Right renal pelvis (tissue), 4 donors: ENCODE measurements around the gene PDGFA. TPM values are rescaled to one million over a fixed set of nuclear protein-coding genes. Genes with fewer than 3 reads are reported as not detected.
A peak's percentile ranks its signal among the peaks of the same experiment; 100 is the strongest.

ENCODE experiments used
- DNase-seq, 4 donors: peaks; one replicate each; pipeline ENCODE4 v3.0.0-alpha.2; 2013; ENCODE audit warnings: low read depth in 4 of 4, low spot score in 3 of 4, missing footprints in 1 of 4
- polyA plus RNA-seq, 4 donors: library from polyadenylated mRNA; unstranded; fragments of 120-200 nt; gene quantifications; one replicate each; pipeline ENCODE4 v1.2.1, GENCODE V29; 2013; ENCODE audit not compliant: insufficient read length in 4 of 4

Gene PDGFA
- polyA plus RNA-seq, 4 donors = 43.2 to 58.4 (median 50.7) TPM

GRCh38 chr7:477626-478220, 41.9 kb downstream of the PDGFA start:
- DNase-seq = no peak

GRCh38 chr7:476736-477360, 42.8 kb downstream of the PDGFA start:
- no peak for DNase-seq

- no peak for DNase-seq
Measured at GRCh38 chr7:475951-476441, 43.6 kb downstream of the PDGFA start.

- no peak for DNase-seq
Measured at GRCh38 chr7:475425-475728, 44.3 kb downstream of the PDGFA start.

- DNase-seq = no peak
Measured at GRCh38 chr7:474605-475424, 44.8 kb downstream of the PDGFA start.

- DNase-seq = no peak
Measured at GRCh38 chr7:473870-474604, 45.6 kb downstream of the PDGFA start.

GRCh38 chr7:473211-473734, 46.4 kb downstream of the PDGFA start:
- no peak for DNase-seq

GRCh38 chr7:472640-472957, 47.0 kb downstream of the PDGFA start:
- DNase-seq = no peak

- DNase-seq = peak in 3 of 4 donors; percentile 58 to 80 (median 75)
Measured at GRCh38 chr7:471866-472639, 47.6 kb downstream of the PDGFA start.

GRCh38 chr7:471191-471865, 48.3 kb downstream of the PDGFA start:
- no peak for DNase-seq

- no peak for DNase-seq
Measured at GRCh38 chr7:469563-469961, 50.1 kb downstream of the PDGFA start.

- no peak for DNase-seq
Measured at GRCh38 chr7:468681-469562, 50.7 kb downstream of the PDGFA start.

- DNase-seq = no peak
Measured at GRCh38 chr7:467856-468545, 51.6 kb downstream of the PDGFA start.

GRCh38 chr7:467393-467828, 52.2 kb downstream of the PDGFA start:
- DNase-seq = no peak

- DNase-seq = no peak
Measured at GRCh38 chr7:466465-467191, 53.0 kb downstream of the PDGFA start.

- DNase-seq = no peak
Measured at GRCh38 chr7:465710-466400, 53.8 kb downstream of the PDGFA start.
